ENCODE data around the gene CLEC20A. TPM values are rescaled to one million over a fixed set of nuclear protein-coding genes. Genes with fewer than 3 reads are reported as not detected.

Gene CLEC20A
- total and polyA plus RNA-seq, 8 donors = 0.31 TPM; not detected in 7

- DNase-seq = no peak
Measured at GRCh38 chr1:178495158-178495557, 1.6 kb downstream of the CLEC20A start.

GRCh38 chr1:178494569-178494971 is 2.2 kb downstream of the CLEC20A start:
- no peaks in the 10 kb centered on the region for H3K27me3 ChIP-seq
- no peak overlapping the region for H3K4me3 ChIP-seq
- intact Hi-C loops (cut with DNase I; ENCODE audit: low total_unique reads) = no loop called here
- H3K36me3 ChIP-seq = no peaks in the 10 kb centered on the region
- no peak overlapping the region for H3K27ac ChIP-seq
- no peak for DNase-seq
- H3K9me3 ChIP-seq = no peaks in the 10 kb centered on the region
- TF ChIP-seq CTCF (IDR thresholded peaks at IDR 0.05) (no peak), EP300 (IDR thresholded peaks at IDR 0.05) (no peak), POLR2A (IDR thresholded peaks at IDR 0.05) (no peak), POLR2AphosphoS5 (IDR thresholded peaks at IDR 0.05) (no peak)
- no peaks in the 10 kb centered on the region for H3K4me1 ChIP-seq
- 94 to 99% (median 95%) methylated on average over 10 to 13 of the region's 13 CpGs for WGBS, 5 donors

More at GRCh38 chr1:178495158-178495557, 1.6 kb downstream of the CLEC20A start:
- no peaks in the 10 kb centered on the region for H3K36me3 ChIP-seq
- intact Hi-C loops (cut with DNase I; ENCODE audit: low total_unique reads) = no loop called here
- no peak overlapping the region for H3K4me3 ChIP-seq
- no peaks in the 10 kb centered on the region for H3K27me3 ChIP-seq
- no peaks in the 10 kb centered on the region for H3K9me3 ChIP-seq
- TF ChIP-seq POLR2AphosphoS5 (IDR thresholded peaks at IDR 0.05) = no peak
- no peak for TF ChIP-seq EP300 (IDR thresholded peaks at IDR 0.05)
- no peak for TF ChIP-seq POLR2A (IDR thresholded peaks at IDR 0.05)
- WGBS, 5 donors = 90 to 100% (median 96%) methylated on average over 1 of the region's 1 CpG
- H3K4me1 ChIP-seq = peaks cover 0 to 1% (median 0%) of the 10 kb centered on the region in 4 donors
- no peak overlapping the region for H3K27ac ChIP-seq

GRCh38 chr1:178493301-178493741 is 3.4 kb downstream of the CLEC20A start:
- no peak for DNase-seq
- 93 to 95% (median 93%) methylated on average over 13 to 16 of the region's 16 CpGs for WGBS, 5 donors
- Histone ChIP-seq H3K4me3 (no peak overlapping the region), H3K9me3 (no peaks in the 10 kb centered on the region), H3K27ac (no peak overlapping the region), H3K27me3 (peaks cover 0 to 1% (median 0%) of the 10 kb centered on the region in 3 donors), H3K36me3 (no peaks in the 10 kb centered on the region), H3K4me1 (no peaks in the 10 kb centered on the region)
- intact Hi-C loops (cut with DNase I; ENCODE audit: low total_unique reads) = no loop called here
- TF ChIP-seq POLR2AphosphoS5 (IDR thresholded peaks at IDR 0.05) (no peak), EP300 (IDR thresholded peaks at IDR 0.05) (no peak), POLR2A (IDR thresholded peaks at IDR 0.05) (no peak), CTCF (IDR thresholded peaks at IDR 0.05) (no peak)

GRCh38 chr1:178492341-178492740 is 4.4 kb downstream of the CLEC20A start:
- no peak for DNase-seq
- intact Hi-C loops (cut with DNase I; ENCODE audit: low total_unique reads) = no loop called here
- H3K4me3 ChIP-seq = no peak overlapping the region
- no peaks in the 10 kb centered on the region for H3K9me3 ChIP-seq
- peaks cover 0 to 4% (median 0%) of the 10 kb centered on the region in 3 donors for H3K27me3 ChIP-seq
- H3K4me1 ChIP-seq = peaks cover 0 to under 1% (median under 1%) of the 10 kb centered on the region in 4 donors
- 86 to 92% (median 88%) methylated on average over 11 of the region's 11 CpGs for WGBS, 5 donors
- H3K36me3 ChIP-seq = no peaks in the 10 kb centered on the region
- TF ChIP-seq POLR2A (IDR thresholded peaks at IDR 0.05) (no peak), CTCF (IDR thresholded peaks at IDR 0.05) (no peak), EP300 (IDR thresholded peaks at IDR 0.05) (no peak), POLR2AphosphoS5 (IDR thresholded peaks at IDR 0.05) (no peak)
- no peak overlapping the region for H3K27ac ChIP-seq

GRCh38 chr1:178491721-178492120 is 5.0 kb downstream of the CLEC20A start:
- H3K9me3 ChIP-seq = no peaks in the 10 kb centered on the region
- peaks cover 0 to 9% (median 4%) of the 10 kb centered on the region in 3 donors for H3K27me3 ChIP-seq
- 91 to 100% (median 92%) methylated on average over 3 to 4 of the region's 4 CpGs for WGBS, 5 donors
- no peak overlapping the region for H3K27ac ChIP-seq
- TF ChIP-seq EP300 (IDR thresholded peaks at IDR 0.05) (no peak), CTCF (IDR thresholded peaks at IDR 0.05) (no peak), POLR2A (IDR thresholded peaks at IDR 0.05) (no peak), POLR2AphosphoS5 (IDR thresholded peaks at IDR 0.05) (no peak)
- H3K36me3 ChIP-seq = no peaks in the 10 kb centered on the region
- H3K4me3 ChIP-seq = no peak overlapping the region
- H3K4me1 ChIP-seq = peaks cover 0 to 7% (median 6%) of the 10 kb centered on the region in 4 donors
- DNase-seq = no peak
- intact Hi-C loops (cut with DNase I; ENCODE audit: low total_unique reads) = no loop called here

All from stomach (tissue), 9 donors.